ENCODE results near the gene SPEF1.

SPEF1 gene

GRCh38 chr20:3818155-3819151 lies 37.2 kb upstream of the SPEF1 start:
- no peaks in the 10 kb centered on the region for H3K27me3 ChIP-seq
- H3K4me1 ChIP-seq: peaks cover 0 to 17% (median 13%) of the 10 kb centered on the region in 4 donors
- no peak overlapping the region for H3K4me3 ChIP-seq
- H3K9me3 ChIP-seq: no peaks in the 10 kb centered on the region
- intact Hi-C loops (cut with DNase I; ENCODE audit: low total_unique reads): no loop called here
- peak overlapping the region; percentile 94 to 95 for H3K27ac ChIP-seq
- peak in 1 of 2 donors; percentile 67 for DNase-seq
- peak; percentile 40 to 43 for TF ChIP-seq CTCF (IDR thresholded peaks at IDR 0.05)
- H3K36me3 ChIP-seq: peaks cover 7 to 15% (median 9%) of the 10 kb centered on the region in 3 donors

GRCh38 chr20:3815703-3816315 lies 34.6 kb upstream of the SPEF1 start:
- intact Hi-C loops (cut with DNase I; ENCODE audit: low total_unique reads): no loop called here
- H3K36me3 ChIP-seq: no peaks in the 10 kb centered on the region
- DNase-seq: no peak
- H3K4me1 ChIP-seq: peaks cover 0 to 25% (median 16%) of the 10 kb centered on the region in 4 donors
- no peaks in the 10 kb centered on the region for H3K27me3 ChIP-seq
- TF ChIP-seq CTCF (IDR thresholded peaks at IDR 0.05): no peak
- H3K9me3 ChIP-seq: no peaks in the 10 kb centered on the region
- H3K4me3 ChIP-seq: no peak overlapping the region
- no peak overlapping the region for H3K27ac ChIP-seq

- Histone ChIP-seq H3K27me3 (no peaks in the 10 kb centered on the region), H3K4me3 (no peak overlapping the region), H3K36me3 (no peaks in the 10 kb centered on the region), H3K4me1 (peaks cover 0 to 33% (median 22%) of the 10 kb centered on the region in 4 donors), H3K27ac (no peak overlapping the region), H3K9me3 (no peaks in the 10 kb centered on the region)
- DNase-seq: no peak
- intact Hi-C loops (cut with DNase I; ENCODE audit: low total_unique reads): no loop called here
- no peak for TF ChIP-seq CTCF (IDR thresholded peaks at IDR 0.05)
Observed at GRCh38 chr20:3814928-3815495, 33.8 kb upstream of the SPEF1 start.

GRCh38 chr20:3813848-3814581 lies 32.8 kb upstream of the SPEF1 start:
- intact Hi-C loops (cut with DNase I; ENCODE audit: low total_unique reads): no loop called here
- no peak for TF ChIP-seq CTCF (IDR thresholded peaks at IDR 0.05)
- Histone ChIP-seq H3K4me3 (no peak overlapping the region), H3K27me3 (no peaks in the 10 kb centered on the region), H3K4me1 (peaks cover 0 to 34% (median 20%) of the 10 kb centered on the region in 4 donors), H3K36me3 (no peaks in the 10 kb centered on the region), H3K9me3 (no peaks in the 10 kb centered on the region), H3K27ac (no peak overlapping the region)
- DNase-seq: no peak

All from tibial artery (tissue), 4 donors.